A172 (cell line): ENCODE results near the gene CADPS. TPM values are rescaled to one million over a fixed set of nuclear protein-coding genes. Genes with fewer than 3 reads are reported as not detected.

Source experiments
- DNase-seq: peaks from one replicate; pipeline ENCODE4 v3.0.0-alpha.2; 2015; ENCODE audit warnings: low spot score
- total RNA-seq: library from RNA; depleted of rRNA; stranded (reverse); fragments of >200 nt; shearing (Covaris generic); gene quantifications from 2 replicates; pipeline ENCODE4 v1.2.3, GENCODE V29; 2014

The CADPS gene
- total RNA-seq, 1 experiment from 2014 or later = not detected

DNA sequence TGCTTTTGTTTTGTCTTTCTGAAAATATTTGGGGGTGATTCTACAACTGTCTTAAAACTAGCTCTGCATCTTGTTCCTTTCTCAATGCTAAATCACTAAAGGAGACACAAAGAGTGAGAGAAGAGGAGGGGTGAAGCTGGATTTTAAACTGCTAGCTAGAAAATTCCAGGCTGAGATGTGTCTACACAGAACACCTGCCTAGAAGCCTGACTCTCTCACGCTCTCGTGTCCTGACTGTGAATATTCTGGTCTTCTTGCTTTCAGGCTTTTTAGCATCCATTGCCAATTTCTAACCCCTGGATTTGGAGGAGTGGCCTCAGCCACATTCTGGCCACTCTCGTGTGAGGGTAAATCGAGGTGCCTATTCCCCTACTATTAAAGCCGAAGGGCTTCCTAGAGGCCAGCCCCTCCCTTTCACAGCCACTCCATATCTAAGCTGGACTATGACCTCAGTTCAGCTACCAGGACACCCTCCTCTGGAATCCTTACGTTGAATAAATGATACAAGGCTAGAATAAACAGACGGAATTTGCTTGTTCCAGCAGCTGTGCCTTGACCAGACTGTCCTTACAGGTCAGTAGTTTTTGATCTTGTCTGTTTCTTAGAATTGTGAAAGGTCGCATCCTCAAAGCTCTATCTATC lies 353.6 kb downstream of the CADPS start:
- DNase-seq = no peak

DNA sequence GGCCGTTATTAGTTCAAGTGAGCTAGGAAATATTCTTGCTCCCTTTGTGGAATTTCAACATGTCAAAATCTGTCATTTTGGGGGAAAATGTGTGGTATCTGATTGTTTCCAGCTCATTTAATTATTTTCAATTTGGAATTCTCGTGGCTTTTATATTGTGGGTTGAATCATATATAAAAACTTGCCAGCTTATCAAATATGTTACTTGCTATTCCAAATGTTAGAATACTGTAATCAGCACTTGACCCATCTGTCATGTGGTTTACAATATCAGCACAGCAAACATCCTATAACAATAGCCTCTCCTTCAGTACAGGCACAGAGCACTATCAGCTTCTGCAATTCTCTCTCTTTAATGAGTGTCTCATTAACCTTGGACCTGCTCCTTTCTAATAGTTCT lies 371.7 kb downstream of the CADPS start:
- DNase-seq = no peak

DNA sequence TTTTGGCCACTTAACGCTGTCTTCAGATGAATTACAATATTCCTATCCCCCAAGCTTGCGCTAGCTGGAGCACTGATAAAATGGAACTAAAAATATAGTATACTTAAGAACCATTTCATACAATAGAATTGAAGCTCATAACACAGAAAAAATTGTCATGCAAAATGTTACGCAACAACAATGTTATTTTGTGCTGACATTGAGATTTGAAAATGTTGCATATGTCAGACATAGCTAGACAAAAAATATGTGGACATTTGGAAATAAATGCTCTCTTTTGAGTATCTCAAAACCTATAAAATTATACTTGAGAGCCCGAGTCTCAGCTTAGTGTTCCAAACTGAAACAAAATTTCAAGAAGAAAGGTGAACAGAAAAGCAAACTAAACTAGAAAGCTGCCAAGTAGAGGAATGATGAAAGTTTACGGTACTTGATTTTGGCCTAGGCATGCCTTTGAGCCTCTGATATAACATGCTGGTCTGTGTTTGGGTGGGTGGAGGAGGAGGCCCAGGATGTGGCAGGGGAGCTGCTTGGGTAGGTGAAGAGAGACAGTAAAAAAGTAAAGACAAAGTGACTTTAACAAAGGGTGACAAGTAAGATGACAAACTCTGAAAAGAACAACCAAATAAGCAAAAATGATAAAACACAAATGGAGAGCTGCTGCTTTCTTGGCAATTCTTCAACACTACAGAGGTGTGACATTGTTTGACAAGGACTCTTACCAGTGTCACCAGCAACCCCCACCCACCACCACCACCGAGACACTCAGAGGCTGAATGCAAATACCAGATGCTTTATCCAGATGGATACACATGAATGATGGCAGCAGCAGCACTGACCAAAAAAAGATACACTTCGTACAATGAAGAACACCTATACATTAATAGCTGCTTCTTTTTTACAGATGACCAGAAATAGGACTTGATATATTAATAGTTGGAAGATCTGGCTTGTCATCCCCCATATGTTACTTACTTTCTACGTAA lies 372.6 kb downstream of the CADPS start:
- DNase-seq = no peak

DNA sequence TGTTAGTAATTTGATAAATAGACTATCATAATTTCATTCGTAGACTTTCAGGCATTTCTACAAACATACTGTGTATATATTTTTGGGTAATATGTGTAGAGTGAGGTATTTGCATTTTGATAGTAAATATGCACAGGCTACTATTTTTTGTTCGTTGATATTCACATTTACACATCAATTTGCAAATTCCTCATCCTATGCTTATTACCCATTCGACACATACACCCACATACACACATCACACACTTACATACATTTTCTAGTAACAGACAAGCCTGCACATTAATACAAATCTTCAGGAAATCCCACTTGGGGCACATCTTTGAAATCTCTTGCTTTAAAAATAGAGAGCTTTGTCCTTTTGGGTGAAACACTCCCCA lies 373.9 kb downstream of the CADPS start:
- DNase-seq = no peak

DNA sequence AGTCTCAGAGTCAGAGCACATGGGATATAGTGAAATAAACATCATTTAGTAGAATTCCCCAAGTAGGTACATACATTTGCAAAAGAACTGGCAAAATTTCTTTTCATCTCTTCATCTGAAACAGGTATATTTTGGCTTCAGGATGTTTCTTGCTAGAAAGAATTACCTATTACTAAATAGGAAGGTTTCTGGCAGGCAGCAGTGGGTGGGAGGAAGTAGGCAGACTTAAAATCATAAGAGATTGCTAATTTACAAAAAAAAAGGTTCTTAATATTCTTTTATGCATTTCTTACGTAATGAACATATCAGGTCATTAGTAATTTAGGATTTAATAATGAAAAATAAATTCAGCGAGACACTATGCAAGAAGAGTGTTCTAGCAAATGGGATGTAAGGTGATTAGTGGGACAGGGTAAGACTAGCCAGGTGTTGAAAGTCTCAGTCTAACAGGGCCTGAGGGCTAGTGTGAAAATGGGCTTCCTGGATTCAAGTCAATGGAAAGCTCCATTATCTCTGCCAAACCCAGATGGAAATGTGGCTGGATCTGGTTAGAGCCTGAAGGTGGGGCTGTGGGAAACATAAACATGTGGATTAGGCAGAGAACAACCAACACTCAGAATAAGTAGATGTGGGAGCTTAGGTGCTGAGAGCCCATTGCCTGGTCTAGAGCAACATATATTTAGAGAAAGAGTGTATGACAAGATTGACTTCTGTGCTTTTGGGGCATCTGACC lies 374.5 kb downstream of the CADPS start:
- DNase-seq = no peak

DNA sequence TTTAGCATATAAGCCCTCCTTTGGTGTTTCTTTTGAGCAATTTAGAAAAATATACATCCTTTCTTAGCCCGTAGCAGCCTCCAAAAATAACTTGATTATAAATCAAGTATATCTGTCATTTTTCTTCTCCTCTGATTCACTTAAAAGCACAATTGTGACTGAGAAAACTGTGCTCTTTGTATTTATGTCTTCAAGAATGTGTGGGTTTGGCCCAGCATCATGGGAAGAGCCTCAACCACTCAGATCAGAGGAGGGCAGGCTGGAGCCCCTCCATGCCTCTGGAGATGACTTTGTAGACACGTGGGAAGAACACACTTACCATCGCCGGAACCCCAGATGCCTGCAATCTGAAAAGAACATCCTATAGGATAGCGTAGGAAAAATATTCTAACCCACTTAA lies 378.1 kb downstream of the CADPS start:
- DNase-seq = no peak

DNA sequence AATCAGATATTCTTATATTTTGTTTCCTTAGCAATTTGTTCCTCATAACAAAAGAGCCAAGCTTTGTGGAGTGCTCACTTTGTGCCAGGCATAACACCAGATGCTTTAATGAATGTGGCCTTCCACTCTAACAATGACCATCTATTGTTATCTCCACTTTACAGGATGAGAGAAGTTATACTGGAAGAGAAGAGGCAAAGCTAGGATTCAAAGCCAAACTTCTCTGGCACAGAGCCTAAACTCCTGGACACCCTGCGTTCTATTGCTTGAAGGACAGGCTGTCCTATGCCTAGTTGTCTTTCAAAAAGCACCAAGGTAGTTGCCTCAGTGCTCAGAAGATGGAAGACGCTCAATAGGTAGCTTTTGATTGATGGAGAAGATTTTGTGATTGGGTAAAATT lies 378.7 kb downstream of the CADPS start:
- DNase-seq = no peak

DNA sequence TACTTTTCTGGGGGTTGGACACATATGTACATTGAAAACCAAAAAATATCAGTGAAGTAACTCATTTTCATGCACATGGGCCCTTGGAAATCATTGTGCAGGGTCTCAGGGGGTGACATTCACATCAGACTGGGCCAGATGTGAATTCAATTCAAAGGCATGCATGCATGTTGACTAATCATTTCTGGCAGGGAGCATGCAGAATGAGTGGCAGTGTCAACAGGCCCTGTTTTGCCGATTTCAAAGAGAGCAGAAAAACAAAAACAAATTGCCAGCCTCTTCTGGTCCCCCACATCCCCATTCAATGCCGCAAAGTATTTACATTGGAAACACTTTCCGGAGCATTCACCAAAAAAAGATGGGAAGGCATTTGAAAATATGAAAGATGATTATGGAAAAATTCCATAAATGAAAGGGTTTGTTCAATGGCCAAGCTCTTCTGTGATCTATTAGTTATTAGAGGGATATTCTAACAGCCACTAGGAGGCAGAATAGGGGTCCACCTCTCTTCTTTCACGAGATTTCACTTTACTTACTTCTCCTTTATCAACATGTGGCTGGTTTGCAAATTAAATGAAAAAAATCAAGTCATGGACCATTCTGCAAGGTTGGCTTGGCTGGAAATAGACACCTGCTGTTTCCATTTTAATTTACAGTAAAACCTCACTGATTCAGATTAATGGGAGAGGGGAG lies 382.0 kb downstream of the CADPS start:
- DNase-seq = no peak

DNA sequence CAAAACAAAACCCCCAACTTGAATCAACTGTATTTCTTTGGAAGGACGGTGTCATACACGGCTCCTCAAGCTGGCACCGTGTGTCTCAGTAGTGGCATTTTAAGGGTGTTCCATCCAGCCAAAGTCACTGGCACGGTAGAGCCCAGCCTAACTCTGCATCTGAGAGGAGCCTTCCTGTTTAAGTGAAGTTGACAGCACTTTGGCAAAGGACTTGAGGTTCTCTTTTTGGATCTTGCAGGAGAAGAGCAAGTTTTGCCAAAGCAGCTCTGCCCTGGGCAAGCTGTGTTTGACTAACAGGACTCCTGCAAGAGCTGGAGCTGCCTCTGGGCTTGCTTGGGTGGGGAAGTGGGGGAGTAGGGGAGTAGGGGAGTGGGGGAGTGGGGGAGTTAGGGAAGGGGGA lies 392.3 kb downstream of the CADPS start:
- DNase-seq = no peak

DNA sequence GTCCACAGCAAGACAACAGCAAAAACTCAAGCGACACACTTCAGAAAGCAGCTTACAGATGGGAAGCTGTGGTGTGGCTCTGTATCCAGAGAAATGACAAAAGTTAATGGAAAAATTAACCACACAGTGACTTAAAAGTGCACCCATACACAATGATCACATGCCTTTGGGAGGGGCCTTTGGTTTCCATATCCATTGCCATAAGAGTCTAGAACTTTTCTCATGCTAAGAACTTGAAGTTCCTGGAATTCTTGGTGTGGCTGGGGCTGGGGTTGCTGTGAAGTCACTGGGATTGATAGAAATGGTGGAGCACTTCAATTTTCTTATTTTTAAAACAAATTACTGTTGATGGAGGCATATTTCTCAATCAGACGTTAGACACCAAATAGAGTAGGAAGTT lies 393.3 kb downstream of the CADPS start:
- no peak for DNase-seq

DNA sequence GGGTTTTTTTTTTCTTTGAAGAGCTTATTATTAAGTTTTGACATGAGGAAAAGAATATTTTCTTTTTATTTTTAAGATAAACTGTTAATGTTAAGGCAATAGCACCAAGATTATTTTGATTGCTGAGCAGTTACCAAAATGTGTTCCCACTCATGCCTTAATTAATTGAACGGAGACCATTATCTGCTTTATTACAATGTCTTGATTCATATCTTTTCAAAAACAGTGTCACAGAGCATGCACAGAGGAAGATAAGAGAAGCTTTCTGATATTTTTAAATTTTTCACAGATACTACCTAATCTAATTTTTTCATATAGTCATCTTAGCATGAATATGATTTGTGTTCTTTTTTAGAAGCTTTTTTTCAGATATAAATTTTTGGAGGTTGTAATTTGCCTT lies 395.2 kb downstream of the CADPS start:
- DNase-seq = no peak

DNA sequence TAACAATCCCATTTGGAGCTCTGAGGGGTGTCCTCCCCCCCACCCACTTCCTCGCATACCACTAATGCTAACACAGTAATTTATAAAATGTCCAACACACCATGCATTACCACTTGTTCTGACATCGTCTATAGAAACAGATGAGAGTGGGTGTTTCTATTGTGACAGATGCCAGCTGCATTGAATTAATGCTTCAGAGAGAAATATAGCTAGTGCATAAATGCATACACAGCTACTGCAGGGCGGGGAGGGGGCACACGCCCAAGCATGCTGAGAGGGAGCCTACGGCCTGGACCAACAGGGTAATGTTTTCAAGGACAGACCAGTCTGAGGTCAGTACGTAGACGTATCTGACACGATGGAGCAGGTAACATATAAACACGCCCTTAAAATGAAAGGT lies 395.9 kb downstream of the CADPS start:
- DNase-seq = no peak

DNA sequence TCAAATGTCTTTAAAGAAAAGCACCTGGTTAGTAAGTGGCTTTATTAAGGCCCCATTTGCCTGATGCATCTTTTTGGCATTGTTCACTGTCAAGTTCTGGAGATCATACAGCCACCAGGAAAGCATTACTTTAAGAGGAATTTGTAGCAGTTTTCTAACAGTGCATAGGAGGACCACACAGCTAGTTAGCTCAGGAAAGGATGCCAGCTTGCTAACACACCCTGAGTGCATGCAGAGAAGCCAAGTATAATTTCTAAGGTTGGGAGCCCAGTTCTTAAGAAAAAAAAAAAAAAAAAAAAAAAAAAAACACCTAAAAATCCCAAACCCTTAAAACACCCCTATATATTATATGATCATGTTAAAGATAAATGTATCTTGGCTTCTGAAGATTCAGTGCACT lies 399.9 kb downstream of the CADPS start:
- DNase-seq = no peak

DNA sequence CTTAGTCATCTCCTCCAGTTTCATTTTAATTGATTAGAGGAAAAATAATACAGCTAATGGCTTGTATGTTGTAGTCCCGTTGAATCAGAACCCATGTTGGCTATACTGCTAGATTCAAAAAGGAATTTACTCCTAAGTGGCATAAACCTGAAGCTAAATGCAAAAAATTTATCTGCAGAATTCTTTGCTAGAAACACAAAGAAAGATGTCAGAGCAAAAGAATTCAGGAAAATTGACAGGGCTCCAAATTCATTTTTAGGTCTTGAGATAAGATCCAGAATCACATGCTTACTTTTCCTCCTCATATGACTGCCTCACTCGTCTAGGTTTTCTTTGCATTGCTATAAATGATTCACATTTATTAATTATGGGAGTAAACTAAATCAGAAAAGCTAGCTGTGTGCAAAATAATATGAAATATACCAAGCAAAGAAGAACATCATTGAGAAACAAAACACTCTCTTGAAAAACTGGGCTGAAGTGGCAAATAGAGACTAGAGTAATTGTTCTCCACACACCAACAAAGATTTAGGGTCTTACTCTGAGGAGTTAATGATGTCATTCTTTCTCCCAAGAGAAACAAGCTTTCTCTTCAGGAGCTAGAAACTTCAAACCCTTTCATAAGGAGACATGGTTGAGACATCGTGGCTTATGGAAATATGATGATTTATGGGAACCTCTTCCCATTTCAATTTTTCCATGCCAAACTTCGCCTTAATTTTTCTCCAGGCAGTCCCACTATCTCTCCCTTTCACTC lies 407.1 kb downstream of the CADPS start:
- no peak for DNase-seq

DNA sequence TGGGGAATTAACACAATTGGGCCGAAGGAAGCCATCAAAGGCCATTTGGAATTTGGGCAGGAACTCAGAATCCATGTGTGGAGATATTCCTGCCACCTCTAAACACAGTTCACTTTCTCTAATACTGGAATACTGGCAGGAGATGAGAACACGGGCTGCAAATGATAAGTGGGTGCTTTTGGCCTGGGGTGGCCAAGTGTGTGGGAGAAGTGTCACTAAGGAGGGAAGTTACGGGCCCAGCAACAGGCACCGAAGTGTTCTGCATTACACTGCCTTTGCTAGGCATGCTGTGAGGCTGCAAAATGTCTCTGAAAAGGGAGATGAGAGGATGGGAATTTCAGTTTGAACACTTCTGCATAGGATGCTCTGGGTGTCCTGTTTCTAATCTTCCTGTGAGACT lies 412.4 kb downstream of the CADPS start:
- DNase-seq = no peak

DNA sequence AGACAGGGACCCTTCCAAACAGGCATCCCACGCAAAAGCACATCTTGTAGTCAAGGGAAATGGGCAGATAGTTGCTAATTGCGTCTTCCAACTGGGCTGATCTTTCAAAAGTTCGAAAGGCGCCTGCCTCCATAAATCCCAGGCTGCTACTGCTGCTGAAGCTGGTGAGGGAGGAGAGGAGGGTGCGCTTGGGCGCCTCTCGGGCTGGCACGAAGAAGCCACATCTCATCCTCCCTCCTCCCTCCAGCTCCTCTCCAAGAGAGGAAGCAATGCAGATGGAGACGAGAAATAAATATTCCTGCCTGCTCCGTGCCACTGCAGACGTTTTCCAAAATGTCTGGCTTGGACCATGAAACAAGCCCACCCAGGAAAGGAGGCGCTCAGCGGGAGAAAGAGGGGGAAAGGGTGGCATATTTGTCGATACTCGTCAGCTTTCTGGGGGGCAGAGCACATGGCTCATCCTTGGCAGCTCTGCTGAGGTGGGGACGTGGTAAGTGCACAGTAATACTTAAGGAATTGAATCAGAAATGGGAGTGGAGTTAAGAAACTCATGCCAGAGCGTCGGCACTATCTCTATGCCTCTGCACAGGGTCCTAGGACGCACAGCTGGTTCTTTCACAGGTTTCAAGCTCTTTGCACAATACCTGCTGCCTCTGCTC lies 413.0 kb downstream of the CADPS start:
- DNase-seq = peak; percentile 5

DNA sequence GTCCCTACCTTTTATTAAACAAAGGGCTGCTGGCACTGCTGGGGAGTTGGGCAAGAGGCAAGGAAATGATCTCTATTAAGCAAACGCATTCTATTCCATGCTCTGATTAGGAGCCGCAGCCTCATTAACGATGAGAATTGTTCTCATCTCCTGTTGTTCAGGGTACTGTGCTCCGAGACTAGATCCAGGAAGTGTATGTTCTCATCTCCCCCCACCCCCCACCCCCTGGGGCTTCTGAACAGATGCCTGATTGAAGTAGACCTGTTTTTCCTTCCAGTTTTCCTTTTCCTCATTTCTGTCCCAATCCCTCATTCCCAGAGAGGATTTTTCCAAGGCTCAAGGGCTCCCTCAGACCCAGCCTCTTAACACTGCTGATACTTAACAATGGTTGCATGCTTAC lies 420.3 kb downstream of the CADPS start:
- no peak for DNase-seq

DNA sequence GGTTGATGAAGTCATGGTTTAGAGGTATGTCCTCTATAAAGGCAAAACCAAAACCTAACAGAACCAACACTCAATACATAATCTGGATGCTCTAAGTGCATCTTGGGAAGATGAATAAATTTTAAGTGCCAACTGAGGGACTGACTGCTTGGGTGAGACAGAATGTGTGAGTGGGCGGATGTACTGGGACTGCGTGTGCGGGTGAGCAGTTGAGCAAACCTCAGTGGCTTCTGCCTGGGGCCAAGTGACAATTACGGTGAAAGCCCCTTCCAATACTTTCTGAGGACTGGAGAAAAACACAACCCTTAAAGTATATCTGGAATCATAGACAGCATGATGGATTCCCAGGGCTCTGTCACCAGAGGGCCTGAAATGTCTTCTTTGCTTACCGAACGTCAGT lies 421.8 kb downstream of the CADPS start:
- no peak for DNase-seq

DNA sequence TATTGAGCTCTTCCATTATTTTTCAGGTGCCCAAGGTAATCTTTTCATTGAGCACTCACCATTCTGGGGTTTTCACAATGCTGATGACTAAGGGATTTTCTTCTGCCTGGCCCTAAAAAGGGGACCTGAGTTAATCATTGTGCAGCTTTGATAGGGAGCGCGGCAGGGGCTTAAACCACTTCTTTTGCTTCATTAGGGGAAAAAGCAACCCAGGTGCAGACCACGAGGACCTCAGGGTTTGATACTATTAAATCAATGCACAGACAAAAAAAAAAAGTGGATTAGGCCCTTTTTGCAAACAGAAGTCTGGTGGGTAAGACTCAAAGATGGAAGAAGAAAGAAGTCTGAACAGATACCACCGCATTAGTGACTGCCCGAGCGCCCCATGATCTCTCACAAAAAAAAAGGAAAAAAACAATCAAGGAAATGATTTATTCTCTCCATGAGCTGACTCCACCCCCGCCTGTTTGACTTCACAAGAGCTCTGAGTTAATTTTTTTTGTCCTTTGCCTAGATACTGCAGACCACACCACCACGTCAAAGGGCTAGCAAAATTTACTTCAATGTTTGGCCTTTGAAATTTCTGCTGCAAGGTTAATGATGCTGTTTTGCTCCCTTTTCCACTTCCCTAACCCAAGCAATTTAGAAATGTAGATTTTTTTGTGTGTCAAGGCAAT lies 423.9 kb downstream of the CADPS start:
- no peak for DNase-seq

DNA sequence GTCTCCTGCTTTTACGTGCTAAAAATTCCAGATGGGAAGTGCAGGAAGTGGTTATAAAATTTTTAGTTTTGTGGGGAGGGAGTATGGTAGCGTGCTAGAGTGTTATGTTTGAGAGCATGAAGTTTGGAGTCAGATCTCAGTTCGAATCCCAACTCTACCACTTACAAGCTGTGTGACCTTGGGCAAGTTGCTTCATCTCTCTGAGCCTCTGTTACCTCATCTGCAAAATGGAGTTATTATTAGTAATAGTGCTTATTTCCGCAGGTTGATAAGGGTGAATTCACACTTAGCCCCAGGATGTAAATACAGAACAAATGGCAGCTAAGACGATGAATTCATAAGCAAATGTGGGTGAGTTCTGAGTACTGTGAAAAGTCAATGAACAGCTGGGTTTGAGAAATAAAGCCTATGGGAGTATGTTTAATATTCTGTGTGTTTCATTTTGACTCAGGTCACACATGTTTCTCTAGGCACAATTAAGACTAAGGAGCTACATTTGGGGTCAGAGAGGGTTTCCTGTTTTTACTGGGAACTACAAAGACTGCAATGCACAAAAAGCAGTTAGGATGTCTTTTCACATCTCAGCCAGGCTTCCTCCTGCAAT lies 428.8 kb downstream of the CADPS start:
- DNase-seq = no peak
